HepG2 (cell line): ENCODE measurements around the gene ATP1A1. TPM values are rescaled to one million over a fixed set of nuclear protein-coding genes. Genes with fewer than 3 reads are reported as not detected.

Experiments used
- ATAC-seq: fragments of 200-7000 bp; cut with Tn5 transposase; 3 replicates; pipeline ENCODE4 v1.9.1; 2020; ENCODE audit warnings: mild to moderate bottlenecking, moderate library complexity
- BruUV-seq: library from RNA; stranded (reverse); fragments of 400-500 nt; replicated peaks from 2 replicates; lab custom pipeline; 2021; lab: Mats Ljungman, UMichigan
- CTCF ChIA-PET: fragments of 300-600 bp; formaldehyde crosslinking; extraction: SDS; loops from one replicate; lab custom pipeline; 2021; ENCODE audit warnings: low total read pairs, inconsistent platforms, low intra/inter-chr PET ratio; lab: Yijun Ruan, JAX
- POLR2A ChIA-PET: fragments of 350-600 bp; sonication (Branson Sonifier 250); formaldehyde crosslinking; loops from one replicate; lab custom pipeline; 2020; ENCODE audit warnings: antibody characterized with exemption, inconsistent platforms; lab: Yijun Ruan, JAX
- DNase-seq: peaks from one replicate; pipeline ENCODE4 v3.0.0-alpha.2; 2015; ENCODE audit warnings: low spot score
- FAIRE-seq: peaks from 3 replicates; lab custom pipeline; 2011; peaks lifted over from hg19 to GRCh38; lab: Jason Lieb, UNC
- H2AFZ ChIP-seq: one replicate; pipeline ENCODE4 v1.6.1; 2011; ENCODE audit warnings: low read length, inconsistent platforms
- H3K27ac ChIP-seq: fragments of 300-600 bp; 3 replicates; pipeline ENCODE4 v1.8.0; 2011; ENCODE audit warnings: mixed run types, mild to moderate bottlenecking, mixed read lengths, low read length, inconsistent platforms; ENCODE audit not compliant: insufficient read depth; ENCODE audit errors: extremely low read length
- H3K27me3 ChIP-seq, 2 experiments: fragments of 200-600 bp in 1 of 2; 2 replicates in 1 of 2; 3 replicates in 1 of 2; pipeline versions ENCODE4 v1.6.0 to v1.8.0; 2011; ENCODE audit warnings: low read length in 2 of 2, mild to moderate bottlenecking in 2 of 2, moderate library complexity in 2 of 2, inconsistent platforms in 1 of 2; ENCODE audit not compliant: insufficient read depth in 2 of 2, control insufficient read depth in 1 of 2
- H3K36me3 ChIP-seq, 2 experiments: fragments of 200-600 bp in 1 of 2; replicated peaks in 1 of 2; 2 replicates in 1 of 2; 3 replicates in 1 of 2; pipeline versions ENCODE4 v1.5.1 to v1.8.0; 2011; ENCODE audit warnings: low read length in 2 of 2, inconsistent platforms in 1 of 2; ENCODE audit not compliant: insufficient read depth in 2 of 2, control insufficient read depth in 1 of 2
- H3K4me1 ChIP-seq: 2 replicates; pipeline ENCODE4 v1.5.1; 2012; ENCODE audit warnings: low read length, inconsistent platforms; ENCODE audit not compliant: insufficient read depth
- H3K4me2 ChIP-seq: 2 replicates; pipeline ENCODE4 v1.6.0; 2011; ENCODE audit warnings: low read depth, low read length, inconsistent platforms
- H3K4me3 ChIP-seq, 3 experiments: fragments of 200-600 bp in 1 of 3; sonication (generic), shearing (Covaris generic) in 1 of 3; replicated peaks in 1 of 3; 2 replicates each; pipeline ENCODE4 v1.5.1; 2011 to 2016; ENCODE audit warnings: low read length in 3 of 3, inconsistent platforms in 2 of 3, low read depth in 2 of 3, mild to moderate bottlenecking in 2 of 3, control low read depth in 1 of 3, mixed read lengths in 1 of 3; ENCODE audit not compliant: insufficient read depth in 1 of 3
- H3K79me2 ChIP-seq: one replicate; pipeline ENCODE4 v1.6.1; 2011; ENCODE audit warnings: low read length, inconsistent platforms; ENCODE audit not compliant: insufficient read depth
- H3K9ac ChIP-seq: 2 replicates; pipeline ENCODE4 v1.6.0; 2011; ENCODE audit warnings: mild to moderate bottlenecking, low read depth, low read length, inconsistent platforms; ENCODE audit not compliant: insufficient read depth
- H3K9me3 ChIP-seq: 2 replicates; pipeline ENCODE4 v1.5.1; 2012; ENCODE audit warnings: mild to moderate bottlenecking, low read length
- H4K20me1 ChIP-seq: 2 replicates; pipeline ENCODE4 v1.6.0; 2011; ENCODE audit warnings: inconsistent platforms, mild to moderate bottlenecking, low read length, moderate library complexity; ENCODE audit not compliant: insufficient read depth
- EED ChIP-seq: sonication (generic); formaldehyde crosslinking; IDR thresholded peaks from 2 replicates; pipeline ENCODE4 v1.5.0; 2020; ENCODE audit warnings: mild to moderate bottlenecking, missing genetic modification reagents
- JDP2 ChIP-seq: sonication (generic); formaldehyde crosslinking; IDR thresholded peaks from 2 replicates; pipeline ENCODE4 v1.8.1; 2022; ENCODE audit warnings: missing genetic modification reagents, borderline replicate concordance
- SMC3 ChIP-seq: IDR thresholded peaks from 2 replicates; pipeline ENCODE4 v1.6.1; 2011; ENCODE audit warnings: low read length, improper control_type of control experiment
- STAG1 ChIP-seq: sonication (generic); formaldehyde crosslinking; IDR thresholded peaks from 2 replicates; pipeline ENCODE4 v1.4.0; 2020; ENCODE audit warnings: missing genetic modification reagents
- SYNCRIP ChIP-seq: fragments of 200-400 bp; formaldehyde crosslinking; IDR thresholded peaks from 2 replicates; pipeline ENCODE4 v1.6.1; 2018; ENCODE audit warnings: mild to moderate bottlenecking, low read depth, low read length; ENCODE audit not compliant: insufficient read depth
- THAP8 ChIP-seq: sonication (generic); formaldehyde crosslinking; IDR thresholded peaks from 2 replicates; pipeline ENCODE4 v1.5.1; 2020; ENCODE audit warnings: missing genetic modification reagents, mild to moderate bottlenecking, borderline replicate concordance
- WGBS: methylation state at CpG from one replicate; pipeline ENCODE4 v1.1.6; 2017; ENCODE audit warnings: low lambda C conversion rate; 5-methylcytosine and 5-hydroxymethylcytosine counted together
- in situ Hi-C: cut with HindIII; loops from 2 replicates; pipeline ENCODE4 v1.10.0; 2017; ENCODE audit warnings: low pct_unique_long_range_greater_than_20kb; ENCODE audit not compliant: extremely low pct_ligation_motif_present
- intact Hi-C: fragments of 100-400 bp; cut with micrococcal nuclease; formaldehyde crosslinking; loops from one replicate; pipeline ENCODE4 v1.10.0; 2022; ENCODE audit not compliant: unreplicated experiment
- polyA plus RNA-seq, 8 experiments: library from polyadenylated mRNA; depleted of rRNA in 3 of 8; stranded (reverse) in 7 of 8; unstranded in 1 of 8; fragments of >200 nt; fragmentation: Illumina TruSeq in 4 of 8; extraction: Trizol in 4 of 8; gene quantifications; 2 replicates each; pipeline versions ENCODE4 v1.2.1 to v1.2.3, GENCODE V29; 2011 to 2016; ENCODE audit warnings: low read depth in 4 of 8, missing spikeins in 1 of 8, mixed read lengths in 1 of 8; ENCODE audit not compliant: insufficient read depth in 1 of 8
- total RNA-seq, 5 experiments: library from RNA; depleted of rRNA; stranded (reverse); fragments of >200 nt; fragmentation: Illumina TruSeq; extraction: Trizol; gene quantifications; 2 replicates each; pipeline ENCODE4 v1.2.3, GENCODE V29; 2016; ENCODE audit warnings: low read depth in 1 of 5
- TF ChIP-seq, protein P1 (sequence below): sonication (generic); formaldehyde crosslinking; IDR thresholded peaks from 2 replicates; pipeline ENCODE4 v1.5.0; 2020; ENCODE audit warnings: mild to moderate bottlenecking, missing genetic modification reagents, moderate library complexity

Gene ATP1A1
- total and polyA plus RNA-seq, 2 of the 13 experiments (the other 11 are each of a cell fraction or from before 2014, with no cell fraction given), result 280 to 705 TPM

DNA sequence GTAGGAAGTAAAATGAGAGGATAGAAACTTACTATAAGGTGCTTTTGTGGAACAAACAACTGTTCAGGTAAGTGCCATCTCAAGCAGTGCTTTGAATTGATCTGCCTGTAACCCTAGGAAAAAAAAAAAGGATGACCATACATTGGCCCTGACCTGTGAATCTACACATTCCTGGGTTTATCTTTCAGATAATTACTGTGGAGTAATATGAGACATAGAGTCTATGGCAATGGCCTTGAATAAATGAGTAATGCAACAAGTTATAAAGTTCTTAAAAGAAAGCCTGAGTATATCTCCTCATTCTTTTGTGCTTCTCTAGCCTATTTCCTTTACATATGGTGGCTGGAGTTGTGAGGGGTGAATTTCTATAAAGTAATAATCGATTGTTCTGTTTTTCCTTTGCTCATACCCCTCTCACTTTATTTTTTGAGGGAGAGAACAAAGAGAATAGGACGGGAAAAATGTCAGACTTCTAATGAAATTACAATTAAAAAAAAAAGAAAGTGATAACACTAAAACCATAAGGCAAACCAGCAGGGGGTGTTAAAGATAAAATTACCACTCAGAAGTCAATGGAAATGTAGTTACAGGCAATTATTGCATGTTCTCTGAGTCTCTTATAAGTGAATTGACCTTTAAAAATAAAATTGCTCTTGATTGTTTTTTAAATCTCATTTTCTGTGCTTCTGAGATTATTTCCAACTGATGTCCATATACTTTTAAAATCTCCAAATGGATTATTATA lies 12.4 kb upstream of the ATP1A1 start:
- no peak overlapping the region for H3K27ac ChIP-seq
- H3K4me3 ChIP-seq, result no peak overlapping the region
- H3K27me3 ChIP-seq, result peaks cover 0 to 8% of the 10 kb centered on the region in 2 experiments; a peak in 1 of 5 replicates
- intact Hi-C loops, result no loop called here
- TF ChIP-seq SMC3 (peak; percentile 31; the same call in 1 of the 2 replicates), THAP8 (CRISPR knock-in tag) (no peak), STAG1 (CRISPR knock-in tag) (peak; percentile 67), JDP2 (no peak), EED (CRISPR knock-in tag) (no peak), SYNCRIP (no peak)
- TF ChIP-seq, protein P1, sequence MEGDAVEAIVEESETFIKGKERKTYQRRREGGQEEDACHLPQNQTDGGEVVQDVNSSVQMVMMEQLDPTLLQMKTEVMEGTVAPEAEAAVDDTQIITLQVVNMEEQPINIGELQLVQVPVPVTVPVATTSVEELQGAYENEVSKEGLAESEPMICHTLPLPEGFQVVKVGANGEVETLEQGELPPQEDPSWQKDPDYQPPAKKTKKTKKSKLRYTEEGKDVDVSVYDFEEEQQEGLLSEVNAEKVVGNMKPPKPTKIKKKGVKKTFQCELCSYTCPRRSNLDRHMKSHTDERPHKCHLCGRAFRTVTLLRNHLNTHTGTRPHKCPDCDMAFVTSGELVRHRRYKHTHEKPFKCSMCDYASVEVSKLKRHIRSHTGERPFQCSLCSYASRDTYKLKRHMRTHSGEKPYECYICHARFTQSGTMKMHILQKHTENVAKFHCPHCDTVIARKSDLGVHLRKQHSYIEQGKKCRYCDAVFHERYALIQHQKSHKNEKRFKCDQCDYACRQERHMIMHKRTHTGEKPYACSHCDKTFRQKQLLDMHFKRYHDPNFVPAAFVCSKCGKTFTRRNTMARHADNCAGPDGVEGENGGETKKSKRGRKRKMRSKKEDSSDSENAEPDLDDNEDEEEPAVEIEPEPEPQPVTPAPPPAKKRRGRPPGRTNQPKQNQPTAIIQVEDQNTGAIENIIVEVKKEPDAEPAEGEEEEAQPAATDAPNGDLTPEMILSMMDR (CRISPR knock-in tag), result 0 out of 2 replicates have a peak, but pooled peaks have one; percentile 21
- no TSS peak for BruUV-seq
- no peaks in the 10 kb centered on the region for H4K20me1 ChIP-seq
- H3K9me3 ChIP-seq, result no peaks in the 10 kb centered on the region
- ATAC-seq (no peak), DNase-seq (no peak), FAIRE-seq (peak; percentile 18)
- H3K79me2 ChIP-seq, result no peaks in the 10 kb centered on the region
- no peak overlapping the region for H2AFZ ChIP-seq
- 2% methylated on average over 2 of the region's 2 CpGs for WGBS
- peaks cover 35% of the 10 kb centered on the region for H3K4me1 ChIP-seq
- no peak overlapping the region for H3K4me2 ChIP-seq
- H3K9ac ChIP-seq, result no peak overlapping the region
- in situ Hi-C loops, result no loop called here
- CTCF ChIA-PET, result interaction anchor here (0.6 to 1.8 kb wide), 3 partner anchors 10 to 139 kb away, joined by 3 to 5 read pairs (median 5); no protein-coding TSS in a partner anchor
- H3K36me3 ChIP-seq, result no peaks in the 10 kb centered on the region
- POLR2A ChIA-PET, result interaction anchor here (1.5 kb wide), 1 partner anchor 125 kb away, joined by 4 read pairs; no protein-coding TSS in a partner anchor
